Fibroblast of pulmonary artery (primary cell): ENCODE results near the gene IKZF1.

Experiments used
- DNase-seq: peaks from one replicate; pipeline ENCODE4 v3.0.0-alpha.2; 2010; ENCODE audit warnings: low read depth
- H3K4me3 ChIP-seq: replicated peaks from 2 replicates; pipeline ENCODE4 v1.5.1; 2011; ENCODE audit warnings: low read depth, mild to moderate bottlenecking, control low read depth, low read length, moderate library complexity
- TF ChIP-seq, protein P1 (sequence below): IDR thresholded peaks from 2 replicates; pipeline ENCODE4 v1.5.1; 2011; ENCODE audit warnings: mild to moderate bottlenecking, control low read depth, low read length, inconsistent platforms; ENCODE audit errors: missing control alignments

Gene IKZF1

DNA sequence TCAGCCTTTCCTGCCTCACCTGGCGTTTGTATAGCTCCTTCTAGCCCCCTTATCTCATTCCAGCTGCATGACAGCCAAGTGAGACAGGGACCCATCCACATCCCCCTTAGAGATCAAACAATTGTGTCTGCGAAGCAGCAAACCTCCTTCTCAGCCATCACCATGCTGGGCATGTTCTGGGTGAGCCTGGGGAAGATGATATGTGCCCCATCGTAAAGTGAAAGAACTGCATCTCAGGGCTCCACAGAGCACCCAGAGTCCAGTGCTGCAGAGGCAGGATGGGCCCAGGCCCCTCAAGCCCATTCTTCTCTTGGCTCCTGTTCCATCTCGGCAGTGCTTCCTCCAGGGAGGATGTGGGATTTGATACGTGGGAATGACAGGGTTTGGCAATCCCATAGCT lies 102.4 kb downstream of the IKZF1 start:
- no peak overlapping the region for H3K4me3 ChIP-seq
- TF ChIP-seq, protein P1, sequence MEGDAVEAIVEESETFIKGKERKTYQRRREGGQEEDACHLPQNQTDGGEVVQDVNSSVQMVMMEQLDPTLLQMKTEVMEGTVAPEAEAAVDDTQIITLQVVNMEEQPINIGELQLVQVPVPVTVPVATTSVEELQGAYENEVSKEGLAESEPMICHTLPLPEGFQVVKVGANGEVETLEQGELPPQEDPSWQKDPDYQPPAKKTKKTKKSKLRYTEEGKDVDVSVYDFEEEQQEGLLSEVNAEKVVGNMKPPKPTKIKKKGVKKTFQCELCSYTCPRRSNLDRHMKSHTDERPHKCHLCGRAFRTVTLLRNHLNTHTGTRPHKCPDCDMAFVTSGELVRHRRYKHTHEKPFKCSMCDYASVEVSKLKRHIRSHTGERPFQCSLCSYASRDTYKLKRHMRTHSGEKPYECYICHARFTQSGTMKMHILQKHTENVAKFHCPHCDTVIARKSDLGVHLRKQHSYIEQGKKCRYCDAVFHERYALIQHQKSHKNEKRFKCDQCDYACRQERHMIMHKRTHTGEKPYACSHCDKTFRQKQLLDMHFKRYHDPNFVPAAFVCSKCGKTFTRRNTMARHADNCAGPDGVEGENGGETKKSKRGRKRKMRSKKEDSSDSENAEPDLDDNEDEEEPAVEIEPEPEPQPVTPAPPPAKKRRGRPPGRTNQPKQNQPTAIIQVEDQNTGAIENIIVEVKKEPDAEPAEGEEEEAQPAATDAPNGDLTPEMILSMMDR: no peak
- no peak for DNase-seq

DNA sequence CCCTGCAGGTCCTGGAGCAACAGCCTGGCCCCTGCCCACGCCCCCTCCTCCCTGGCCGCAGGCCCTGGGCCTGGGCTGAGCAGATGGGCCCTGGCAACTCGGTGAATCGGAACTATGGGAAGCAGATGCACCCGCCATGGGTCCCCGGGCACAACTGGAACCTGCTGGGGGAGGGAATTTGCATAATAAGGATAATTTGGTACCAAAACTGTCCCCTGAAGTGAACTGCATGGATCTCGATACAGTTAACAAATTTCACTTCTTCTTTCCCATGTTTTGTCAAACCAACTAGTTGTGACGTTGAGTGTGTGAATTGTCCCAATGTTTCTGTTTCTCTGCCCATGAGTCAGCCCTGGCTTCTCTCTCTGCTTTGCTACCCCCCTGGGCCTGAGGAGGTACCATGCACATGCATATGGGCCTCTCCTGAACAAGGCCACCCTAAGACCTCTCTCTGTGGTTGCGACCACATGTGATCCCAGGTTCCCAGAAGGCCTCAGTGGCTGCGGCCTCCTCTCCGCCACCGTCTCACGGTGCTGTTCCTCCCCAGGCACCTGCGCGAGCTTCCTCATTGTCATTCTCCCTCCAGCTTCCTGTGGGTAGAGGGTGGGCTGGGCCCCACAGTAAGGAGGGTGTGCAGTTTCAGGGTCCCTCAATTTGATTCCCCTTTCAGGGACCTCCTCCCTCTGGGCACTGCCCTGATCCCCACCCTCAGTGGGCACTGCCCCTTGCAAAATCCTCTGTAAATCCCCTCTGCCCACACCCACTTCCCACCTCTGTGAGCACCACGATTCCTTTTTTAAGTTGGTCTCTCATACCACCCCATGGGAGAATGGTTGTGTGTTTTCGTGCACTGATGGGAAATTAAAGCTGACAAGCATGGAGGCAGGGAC lies 105.6 kb downstream of the IKZF1 start:
- H3K4me3 ChIP-seq: no peak overlapping the region
- TF ChIP-seq, protein P1: no peak
- no peak for DNase-seq

DNA sequence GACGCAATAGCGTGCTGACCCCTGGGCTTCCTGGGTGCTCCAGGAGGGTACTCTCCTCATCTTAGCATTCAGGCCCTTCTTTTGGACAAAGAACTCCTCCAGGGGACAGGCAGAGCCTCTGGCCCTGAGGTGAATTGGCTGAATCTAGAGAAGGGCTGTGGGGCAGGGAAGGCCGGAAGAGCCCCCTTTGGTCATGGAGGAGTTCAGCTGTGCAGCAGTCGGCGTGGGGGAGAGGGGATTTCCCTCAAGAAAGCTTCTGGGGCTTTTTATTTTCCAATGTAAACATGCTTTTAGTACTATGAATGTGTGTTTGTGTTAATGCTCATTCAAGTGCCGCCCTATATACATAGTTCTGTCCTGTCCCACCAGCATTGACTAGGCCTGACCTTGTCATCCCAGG lies 106.8 kb downstream of the IKZF1 start:
- TF ChIP-seq, protein P1: no peak
- no peak overlapping the region for H3K4me3 ChIP-seq
- no peak for DNase-seq

DNA sequence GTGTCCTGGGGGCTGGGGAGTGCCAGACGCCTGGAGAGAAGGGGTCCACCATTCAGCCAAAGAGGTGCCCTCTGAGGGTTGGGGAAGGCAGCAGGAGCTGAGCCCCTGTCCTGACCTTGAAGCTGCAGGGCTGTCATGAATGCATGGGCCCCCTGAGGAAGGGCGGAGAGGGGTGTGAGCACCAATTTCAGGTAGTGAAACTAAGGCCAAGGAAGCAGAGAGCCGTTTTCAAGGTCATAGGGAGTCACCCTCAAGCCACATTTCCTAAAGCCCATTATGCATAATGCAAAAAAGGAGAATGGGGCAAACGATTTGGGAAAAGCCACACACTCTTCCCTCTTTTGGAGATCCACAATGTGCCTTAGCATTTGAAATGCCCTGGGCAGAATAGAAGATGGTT lies 108.5 kb downstream of the IKZF1 start:
- TF ChIP-seq, protein P1: no peak
- H3K4me3 ChIP-seq: no peak overlapping the region
- DNase-seq: no peak

DNA sequence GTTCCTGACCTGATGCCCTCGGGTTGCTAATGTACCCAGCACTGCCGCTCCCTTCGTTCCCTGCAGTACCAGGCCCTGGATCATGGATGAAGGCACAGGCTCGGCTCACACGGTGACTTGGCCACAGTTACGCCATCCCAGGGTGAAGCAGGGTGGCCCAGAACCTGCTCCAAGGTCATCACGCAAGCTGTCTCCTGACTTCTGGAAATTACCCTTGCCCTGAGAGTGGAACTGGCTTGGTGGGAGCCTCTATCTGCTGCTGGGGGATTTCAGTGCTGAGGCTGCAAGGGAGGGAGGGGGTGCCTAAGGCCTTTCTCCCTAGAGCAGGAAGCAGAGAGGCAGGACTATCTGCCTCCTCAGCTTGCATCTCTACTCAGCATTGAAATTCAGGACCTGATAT lies 109.0 kb downstream of the IKZF1 start:
- H3K4me3 ChIP-seq: no peak overlapping the region
- no peak for DNase-seq
- TF ChIP-seq, protein P1: no peak

DNA sequence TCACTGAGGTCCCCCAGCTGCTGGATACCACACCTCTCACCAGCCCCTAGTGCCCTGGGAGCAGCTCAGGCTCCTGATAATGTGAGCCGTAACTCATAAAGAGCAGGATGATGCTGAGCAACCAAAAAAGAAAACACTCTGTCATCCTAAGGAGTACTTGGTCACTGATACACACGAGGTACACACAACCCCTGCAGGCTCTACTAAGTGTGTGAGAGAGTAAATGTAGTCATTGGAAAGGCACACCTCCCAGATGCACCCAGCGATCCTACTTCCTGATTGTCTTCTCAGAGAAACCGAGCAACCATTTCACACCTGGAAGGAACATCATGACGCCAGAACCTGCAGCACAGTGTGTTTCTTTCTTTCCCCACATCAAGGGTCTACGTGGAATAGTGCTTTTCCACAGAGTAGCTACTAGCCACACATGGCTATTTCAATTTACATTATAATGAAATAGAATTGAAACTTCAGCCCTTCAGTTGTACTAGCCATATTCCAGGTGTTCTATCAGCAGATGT lies 111.4 kb downstream of the IKZF1 start:
- TF ChIP-seq, protein P1: no peak
- no peak overlapping the region for H3K4me3 ChIP-seq
- DNase-seq: no peak
